SU-DHL-6 (cell line): ENCODE results near the gene PKN2.

ENCODE experiments used
- EZH2phosphoT487 ChIP-seq: fragments of 200-600 bp; sonication (generic), shearing (Covaris generic); conservative IDR thresholded peaks from 2 replicates; pipeline ENCODE4 v1.6.1; 2018; ENCODE audit warnings: mild to moderate bottlenecking, antibody characterized with exemption, low read length, moderate library complexity, mixed read lengths
- TF ChIP-seq, protein P1 (sequence below): fragments of 200-600 bp; sonication (generic); IDR thresholded peaks from one replicate; pipeline ENCODE4 v1.5.1; 2017; ENCODE audit warnings: antibody characterized with exemption, mild to moderate bottlenecking, low read length, moderate library complexity; ENCODE audit not compliant: insufficient read depth, poor library complexity, severe bottlenecking

DNA sequence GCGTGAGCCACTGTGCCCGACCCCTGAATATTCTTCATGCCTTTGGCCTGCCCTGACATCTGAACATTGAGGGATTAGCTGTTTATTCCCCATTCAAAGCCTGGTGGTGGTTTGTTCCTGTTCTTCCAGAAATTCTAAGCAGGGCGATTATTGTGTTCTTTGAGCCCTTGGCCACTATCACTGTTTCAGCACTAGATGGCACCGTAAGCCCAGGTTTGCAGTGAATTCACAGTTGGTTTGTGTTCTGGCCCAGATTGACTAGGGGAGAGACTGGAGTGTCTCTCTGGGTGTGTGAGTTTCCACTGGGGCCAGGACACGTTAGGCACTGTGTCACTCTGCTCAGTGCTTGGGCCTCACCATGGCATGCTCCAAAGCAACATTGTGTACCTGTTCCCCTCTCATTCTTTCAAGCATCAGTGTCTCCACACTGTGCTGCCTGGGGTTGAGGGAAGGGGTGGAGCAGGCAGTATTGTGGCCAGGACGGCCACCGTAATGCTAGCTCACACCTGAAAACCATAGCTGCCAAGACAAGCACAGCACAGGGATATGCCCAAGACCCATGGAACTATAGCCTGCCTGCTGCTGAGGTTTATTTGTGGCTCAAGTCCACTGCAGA, 52.7 kb downstream of the PKN2 start:
- TF ChIP-seq, protein P1, sequence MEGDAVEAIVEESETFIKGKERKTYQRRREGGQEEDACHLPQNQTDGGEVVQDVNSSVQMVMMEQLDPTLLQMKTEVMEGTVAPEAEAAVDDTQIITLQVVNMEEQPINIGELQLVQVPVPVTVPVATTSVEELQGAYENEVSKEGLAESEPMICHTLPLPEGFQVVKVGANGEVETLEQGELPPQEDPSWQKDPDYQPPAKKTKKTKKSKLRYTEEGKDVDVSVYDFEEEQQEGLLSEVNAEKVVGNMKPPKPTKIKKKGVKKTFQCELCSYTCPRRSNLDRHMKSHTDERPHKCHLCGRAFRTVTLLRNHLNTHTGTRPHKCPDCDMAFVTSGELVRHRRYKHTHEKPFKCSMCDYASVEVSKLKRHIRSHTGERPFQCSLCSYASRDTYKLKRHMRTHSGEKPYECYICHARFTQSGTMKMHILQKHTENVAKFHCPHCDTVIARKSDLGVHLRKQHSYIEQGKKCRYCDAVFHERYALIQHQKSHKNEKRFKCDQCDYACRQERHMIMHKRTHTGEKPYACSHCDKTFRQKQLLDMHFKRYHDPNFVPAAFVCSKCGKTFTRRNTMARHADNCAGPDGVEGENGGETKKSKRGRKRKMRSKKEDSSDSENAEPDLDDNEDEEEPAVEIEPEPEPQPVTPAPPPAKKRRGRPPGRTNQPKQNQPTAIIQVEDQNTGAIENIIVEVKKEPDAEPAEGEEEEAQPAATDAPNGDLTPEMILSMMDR: peak; percentile 40
- TF ChIP-seq EZH2phosphoT487: no peak
